CD4-positive, alpha-beta T cell (primary cell): Measurements from ENCODE around the gene ZNF467. TPM values are rescaled to one million over a fixed set of nuclear protein-coding genes. Genes with fewer than 3 reads are reported as not detected.

Source experiments
- ATAC-seq: fragments of 200-7000 bp; cut with Tn5 transposase; one replicate; pipeline ENCODE4 v1.10.0; 2022; ENCODE audit warnings: mild to moderate bottlenecking; ENCODE audit not compliant: poor library complexity
- CTCF ChIA-PET: fragments of 350-600 bp; sonication (Branson Sonifier 250); formaldehyde crosslinking; loops from one replicate; lab custom pipeline; 2021; ENCODE audit warnings: antibody characterized with exemption, inconsistent platforms; lab: Charles Lee
- POLR2A ChIA-PET: fragments of 350-600 bp; sonication (Branson Sonifier 250); formaldehyde crosslinking; loops from one replicate; lab custom pipeline; 2021; ENCODE audit warnings: antibody characterized with exemption, inconsistent platforms; lab: Charles Lee
- DNase-seq, 14 experiments: peaks; one replicate each; pipeline ENCODE4 v3.0.0-alpha.2; 2013 to 2020; ENCODE audit warnings: mixed read lengths in 2 of 14
- H3K27ac ChIP-seq, 2 donors: one replicate each; pipeline versions ENCODE4 v1.5.1 to v1.7.0; 2013; ENCODE audit warnings: low read length in 2 of 2, low read depth in 1 of 2, mild to moderate bottlenecking in 1 of 2
- H3K27me3 ChIP-seq, 2 experiments: 1 replicate in 1 of 2; 2 replicates in 1 of 2; pipeline versions ENCODE4 v1.6.1 to v1.7.0; 2013; ENCODE audit warnings: low read length in 2 of 2, control low read depth in 1 of 2, mild to moderate bottlenecking in 1 of 2, moderate library complexity in 1 of 2; ENCODE audit not compliant: insufficient read depth in 2 of 2, control insufficient read depth in 1 of 2
- H3K36me3 ChIP-seq: one replicate; pipeline ENCODE4 v1.6.1; 2013; ENCODE audit warnings: low read length, control low read depth; ENCODE audit not compliant: insufficient read depth
- H3K4me1 ChIP-seq: one replicate; pipeline ENCODE4 v1.6.1; 2013; ENCODE audit warnings: low read length, control low read depth; ENCODE audit not compliant: insufficient read depth
- H3K4me3 ChIP-seq: one replicate; pipeline ENCODE4 v1.5.1; 2013; ENCODE audit warnings: mild to moderate bottlenecking, low read length, moderate library complexity
- H3K9me3 ChIP-seq, 2 experiments: 1 replicate in 1 of 2; 2 replicates in 1 of 2; pipeline versions ENCODE4 v1.6.1 to v1.7.0; 2013; ENCODE audit warnings: low read length in 2 of 2, mild to moderate bottlenecking in 2 of 2, control low read depth in 1 of 2, moderate library complexity in 1 of 2; ENCODE audit not compliant: control insufficient read depth in 1 of 2, insufficient read depth in 1 of 2
- H3K27ac Mint-ChIP-seq: one replicate; pipeline ENCODE4 v1.8.0; 2020; ENCODE audit warnings: mixed read lengths
- H3K27me3 Mint-ChIP-seq: one replicate; pipeline ENCODE4 v1.8.0; 2021; ENCODE audit warnings: mixed read lengths
- H3K36me3 Mint-ChIP-seq: one replicate; pipeline ENCODE4 v1.8.0; 2021; ENCODE audit warnings: low read depth, mixed read lengths
- H3K4me1 Mint-ChIP-seq: one replicate; pipeline ENCODE4 v1.8.0; 2021; ENCODE audit warnings: low read depth, mixed read lengths
- H3K4me3 Mint-ChIP-seq: one replicate; pipeline ENCODE4 v1.8.0; 2020; ENCODE audit warnings: mild to moderate bottlenecking, mixed read lengths
- H3K9me3 Mint-ChIP-seq: one replicate; pipeline ENCODE4 v1.8.0; 2020; ENCODE audit warnings: mixed read lengths
- CTCF ChIP-seq: fragments of 200-600 bp; IDR thresholded peaks from one replicate; pipeline ENCODE4 v1.8.0; 2022; ENCODE audit warnings: antibody characterized with exemption, mild to moderate bottlenecking
- intact Hi-C, 2 experiments: fragments of 100-400 bp; cut with DNase I in 1 of 2; cut with micrococcal nuclease in 1 of 2; formaldehyde crosslinking; loops; one replicate each; pipeline versions ENCODE4 v1.15.1 to v1.9.0; 2023 to 2025; cut with DNase I, micrococcal nuclease
- total RNA-seq, 174 experiments: library from RNA in 2 of 174; stranded (reverse) in 2 of 174; gene quantifications; one replicate each; pipeline ENCODE4 v1.2.3 and lab custom pipeline; 2021 to 2026

Gene ZNF467
- total RNA-seq, 2 experiments from 2014 or later, result 4.1 to 4.3 TPM

- intact Hi-C loops, result no loop called here
- H3K4me3 ChIP-seq, result no peak overlapping the region
- H3K4me1 Mint-ChIP-seq, result no peaks in the 10 kb centered on the region
- peaks cover 13% of the 10 kb centered on the region for H3K4me1 ChIP-seq
- peaks cover 35% of the 10 kb centered on the region for H3K27me3 Mint-ChIP-seq
- H3K9me3 ChIP-seq, result peaks cover 0 to 9% of the 10 kb centered on the region in 2 experiments
- H3K27ac ChIP-seq, result no peak overlapping the region
- TF ChIP-seq CTCF, result no peak
- DNase-seq, result no peak
- no peak overlapping the region for H3K27ac Mint-ChIP-seq
- H3K36me3 Mint-ChIP-seq, result no peaks in the 10 kb centered on the region
- CTCF ChIA-PET, result no interaction called here
- H3K4me3 Mint-ChIP-seq, result no peak overlapping the region
- ATAC-seq, result no peak
- H3K27me3 ChIP-seq, result peaks cover 20 to 34% of the 10 kb centered on the region in 2 experiments
- H3K9me3 Mint-ChIP-seq, result no peaks in the 10 kb centered on the region
- POLR2A ChIA-PET, result no interaction called here
- H3K36me3 ChIP-seq, result no peaks in the 10 kb centered on the region
Measured at GRCh38 chr7:149792220-149792595, 18.8 kb upstream of the ZNF467 start.

- H3K36me3 Mint-ChIP-seq, result no peaks in the 10 kb centered on the region
- no peak overlapping the region for H3K27ac ChIP-seq
- intact Hi-C loops, result no loop called here
- peaks cover 20 to 34% of the 10 kb centered on the region in 2 experiments for H3K27me3 ChIP-seq
- peaks cover 0 to 9% of the 10 kb centered on the region in 2 experiments for H3K9me3 ChIP-seq
- no peak overlapping the region for H3K4me3 Mint-ChIP-seq
- no peak overlapping the region for H3K27ac Mint-ChIP-seq
- H3K4me3 ChIP-seq, result no peak overlapping the region
- H3K4me1 ChIP-seq, result peaks cover 13% of the 10 kb centered on the region
- no peaks in the 10 kb centered on the region for H3K9me3 Mint-ChIP-seq
- H3K4me1 Mint-ChIP-seq, result no peaks in the 10 kb centered on the region
- ChIA-PET POLR2A (no interaction called here), CTCF (no interaction called here)
- ATAC-seq (no peak), DNase-seq (no peak)
- no peaks in the 10 kb centered on the region for H3K36me3 ChIP-seq
- peaks cover 35% of the 10 kb centered on the region for H3K27me3 Mint-ChIP-seq
- TF ChIP-seq CTCF, result no peak
Measured at GRCh38 chr7:149791411-149792219, 18.2 kb upstream of the ZNF467 start.

GRCh38 chr7:149790754-149791360, 17.5 kb upstream of the ZNF467 start:
- ChIA-PET CTCF (no interaction called here), POLR2A (no interaction called here)
- Histone ChIP-seq H3K4me3 (no peak overlapping the region), H3K27me3 (peaks cover 20 to 34% of the 10 kb centered on the region in 2 experiments), H3K36me3 (no peaks in the 10 kb centered on the region), H3K4me1 (peaks cover 13% of the 10 kb centered on the region), H3K27ac (no peak overlapping the region), H3K9me3 (peaks cover 0 to 9% of the 10 kb centered on the region in 2 experiments)
- no peaks in the 10 kb centered on the region for H3K9me3 Mint-ChIP-seq
- no peaks in the 10 kb centered on the region for H3K4me1 Mint-ChIP-seq
- peaks cover 35% of the 10 kb centered on the region for H3K27me3 Mint-ChIP-seq
- no peaks in the 10 kb centered on the region for H3K36me3 Mint-ChIP-seq
- TF ChIP-seq CTCF, result no peak
- no peak overlapping the region for H3K27ac Mint-ChIP-seq
- ATAC-seq (no peak), DNase-seq (no peak)
- no peak overlapping the region for H3K4me3 Mint-ChIP-seq
- intact Hi-C loops, result no loop called here
